Kidney epithelial cell (primary cell): ENCODE results near the gene ANKRD55. TPM values are rescaled to one million over a fixed set of nuclear protein-coding genes. Genes with fewer than 3 reads are reported as not detected.

Source experiments
- DNase-seq: peaks from one replicate; pipeline ENCODE4 v3.0.0-alpha.2; 2010; ENCODE audit warnings: low read depth
- H3K27me3 ChIP-seq: 2 replicates; pipeline ENCODE4 v1.6.0; 2011; ENCODE audit warnings: low read length; ENCODE audit not compliant: control insufficient read depth, insufficient read depth
- H3K36me3 ChIP-seq: 2 replicates; pipeline ENCODE4 v1.5.1; 2011; ENCODE audit warnings: low read length; ENCODE audit not compliant: control insufficient read depth, insufficient read depth
- H3K4me3 ChIP-seq: 2 replicates; pipeline ENCODE4 v1.5.1; 2011; ENCODE audit warnings: low read depth, mild to moderate bottlenecking, control low read depth, low read length
- CTCF ChIP-seq: IDR thresholded peaks from 2 replicates; pipeline ENCODE4 v1.5.1; 2011; ENCODE audit warnings: mild to moderate bottlenecking, moderate library complexity, low read length, control low read depth, inconsistent platforms; ENCODE audit not compliant: insufficient read depth, poor library complexity, severe bottlenecking
- total RNA-seq: library from RNA; depleted of rRNA; stranded (reverse); fragments of >200 nt; gene quantifications from 2 replicates; pipeline ENCODE4 v1.2.3, GENCODE V29; 2015

Gene ANKRD55
- total RNA-seq, 1 donor from 2014 or later, result not detected

GRCh38 chr5:56257010-56257409 is 23.9 kb upstream of the ANKRD55 start:
- no peak for TF ChIP-seq CTCF
- DNase-seq, result no peak
- H3K27me3 ChIP-seq, result no peaks in the 10 kb centered on the region
- no peak overlapping the region for H3K4me3 ChIP-seq
- H3K36me3 ChIP-seq, result no peaks in the 10 kb centered on the region

GRCh38 chr5:56255502-56255901 is 22.4 kb upstream of the ANKRD55 start:
- no peaks in the 10 kb centered on the region for H3K36me3 ChIP-seq
- no peak for TF ChIP-seq CTCF
- no peak overlapping the region for H3K4me3 ChIP-seq
- DNase-seq, result no peak
- H3K27me3 ChIP-seq, result no peaks in the 10 kb centered on the region

- DNase-seq, result no peak
- Histone ChIP-seq H3K36me3 (no peaks in the 10 kb centered on the region), H3K4me3 (no peak overlapping the region), H3K27me3 (no peaks in the 10 kb centered on the region)
- TF ChIP-seq CTCF, result no peak
Measured at GRCh38 chr5:56253924-56254323, 20.8 kb upstream of the ANKRD55 start.

- DNase-seq, result no peak
- Histone ChIP-seq H3K4me3 (no peak overlapping the region), H3K36me3 (no peaks in the 10 kb centered on the region), H3K27me3 (no peaks in the 10 kb centered on the region)
- no peak for TF ChIP-seq CTCF
Measured at GRCh38 chr5:56253126-56253525, 20.0 kb upstream of the ANKRD55 start.

- Histone ChIP-seq H3K4me3 (no peak overlapping the region), H3K27me3 (no peaks in the 10 kb centered on the region), H3K36me3 (no peaks in the 10 kb centered on the region)
- no peak for TF ChIP-seq CTCF
- DNase-seq, result no peak
Measured at GRCh38 chr5:56251918-56252553, 18.9 kb upstream of the ANKRD55 start.

GRCh38 chr5:56251440-56251839 is 18.3 kb upstream of the ANKRD55 start:
- no peaks in the 10 kb centered on the region for H3K27me3 ChIP-seq
- DNase-seq, result no peak
- no peak overlapping the region for H3K4me3 ChIP-seq
- no peaks in the 10 kb centered on the region for H3K36me3 ChIP-seq
- TF ChIP-seq CTCF, result no peak
